Measurements from ENCODE around the gene MRPS18B.
"Not testable (repeated sequence)": the region's sequence is repeated elsewhere in the genome, so short reads cannot be mapped to it uniquely, and the experiment has no call there.

The MRPS18B gene

GRCh38 chr6:30647242-30648116, 29.8 kb downstream of the MRPS18B start:
- peak overlapping the region; percentile 70 to 96 for H3K27ac ChIP-seq
- TF ChIP-seq CTCF (IDR thresholded peaks at IDR 0.05) = no peak
- DNase-seq (ENCODE audit: low spot score) = peak; percentile 76
- H3K4me3 ChIP-seq = peak overlapping the region; percentile 100

GRCh38 chr6:30651143-30651542, 33.5 kb downstream of the MRPS18B start:
- Histone ChIP-seq H3K4me3 (no peak overlapping the region), H3K27ac (no peak overlapping the region)
- TF ChIP-seq CTCF (IDR thresholded peaks at IDR 0.05) = no peak
- no peak for DNase-seq (ENCODE audit: low spot score)

- no peak for TF ChIP-seq CTCF (IDR thresholded peaks at IDR 0.05)
- H3K27ac ChIP-seq = no peak overlapping the region
Measured at GRCh38 chr6:30654798-30655742, 37.4 kb downstream of the MRPS18B start.

GRCh38 chr6:30655743-30656094, 38.1 kb downstream of the MRPS18B start:
- no peak overlapping the region for H3K4me3 ChIP-seq
- no peak for DNase-seq (ENCODE audit: low spot score)
- H3K27ac ChIP-seq = no peak overlapping the region
- no peak for TF ChIP-seq CTCF (IDR thresholded peaks at IDR 0.05)

More at GRCh38 chr6:30654798-30655742, 37.4 kb downstream of the MRPS18B start:
- H3K4me3 ChIP-seq = no peak overlapping the region
- no peak for DNase-seq (ENCODE audit: low spot score)

DNA sequence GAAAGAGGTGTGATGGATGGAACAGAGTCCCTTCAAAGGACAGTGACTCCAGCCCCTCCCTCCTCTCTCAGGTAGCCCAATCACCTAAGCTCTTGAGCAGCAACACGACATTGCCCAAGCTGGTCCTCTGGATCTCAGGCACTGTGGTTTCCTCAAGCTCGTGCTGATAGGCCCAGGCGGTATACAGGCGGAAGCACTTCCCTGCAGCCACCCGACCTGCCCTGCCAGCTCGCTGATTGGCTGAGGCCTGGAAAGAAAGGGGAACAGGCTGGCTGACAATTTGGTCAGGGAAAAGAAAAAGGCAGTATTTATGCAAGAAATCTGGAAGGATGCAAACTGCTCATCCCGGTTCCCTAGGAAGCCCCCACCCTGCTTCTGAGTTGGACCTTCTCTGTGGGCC, 38.9 kb downstream of the MRPS18B start:
- H3K4me3 ChIP-seq = no peak overlapping the region
- no peak for DNase-seq (ENCODE audit: low spot score)
- H3K27ac ChIP-seq = no peak overlapping the region

GRCh38 chr6:30657454-30657853, 39.8 kb downstream of the MRPS18B start:
- no peak for TF ChIP-seq CTCF (IDR thresholded peaks at IDR 0.05)
- Histone ChIP-seq H3K4me3 (no peak overlapping the region), H3K27ac (no peak overlapping the region)
- no peak for DNase-seq (ENCODE audit: low spot score)

More for the DNA sequence above, 38.9 kb downstream of the MRPS18B start:
- no peak for TF ChIP-seq CTCF (IDR thresholded peaks at IDR 0.05)

DNA sequence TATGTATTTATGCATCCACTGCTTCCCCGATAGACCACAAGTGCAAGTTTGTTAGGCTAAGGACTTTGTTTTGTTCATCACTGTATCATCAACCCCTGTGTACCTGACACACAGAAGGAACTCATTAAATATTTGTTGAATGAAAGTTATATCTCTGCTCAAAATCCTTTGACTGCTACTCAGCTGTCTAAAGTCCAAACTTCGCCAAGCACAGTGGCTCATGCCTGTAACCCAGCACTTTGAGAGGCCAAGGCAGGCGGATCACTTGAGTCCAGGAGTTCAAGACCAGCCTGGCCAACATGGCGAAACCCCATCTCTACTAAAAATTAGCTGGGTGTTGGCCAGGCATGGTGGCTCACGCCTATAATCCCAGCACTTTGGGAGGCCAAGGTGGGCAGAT, 40.3 kb downstream of the MRPS18B start:
- H3K27ac ChIP-seq; DNase-seq (ENCODE audit: low spot score); H3K4me3 ChIP-seq: not testable (repeated sequence)
